GM12873 (cell line): ENCODE data around the gene TMEM121B.

ENCODE experiments used
- TF ChIP-seq, protein P1 (sequence below): IDR thresholded peaks from 2 replicates; pipeline ENCODE4 v1.5.1; 2012; ENCODE audit warnings: low read depth, mild to moderate bottlenecking, moderate library complexity, low read length, control low read depth; ENCODE audit not compliant: insufficient read depth; ENCODE audit errors: missing control alignments

The TMEM121B gene

DNA sequence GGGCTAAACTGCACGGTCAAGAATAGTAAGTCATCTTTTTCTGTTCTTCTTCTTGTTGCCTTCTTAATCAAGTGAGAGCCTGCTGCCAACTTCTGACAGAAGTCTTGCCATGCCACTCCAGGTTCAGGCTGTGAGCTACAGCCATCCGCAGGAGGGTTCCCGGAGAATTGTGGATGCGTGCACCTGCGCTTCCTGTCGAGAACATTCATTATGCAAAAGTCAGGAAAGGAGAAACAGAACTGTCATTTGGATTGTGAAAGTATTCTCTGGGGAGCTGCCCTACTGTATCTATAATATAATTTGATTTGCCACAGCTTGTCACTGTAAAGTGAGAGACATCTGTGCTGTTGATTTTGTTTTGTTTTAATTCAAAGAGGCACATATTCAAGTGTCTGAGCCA is 24.1 kb downstream of the TMEM121B start:
- TF ChIP-seq, protein P1, sequence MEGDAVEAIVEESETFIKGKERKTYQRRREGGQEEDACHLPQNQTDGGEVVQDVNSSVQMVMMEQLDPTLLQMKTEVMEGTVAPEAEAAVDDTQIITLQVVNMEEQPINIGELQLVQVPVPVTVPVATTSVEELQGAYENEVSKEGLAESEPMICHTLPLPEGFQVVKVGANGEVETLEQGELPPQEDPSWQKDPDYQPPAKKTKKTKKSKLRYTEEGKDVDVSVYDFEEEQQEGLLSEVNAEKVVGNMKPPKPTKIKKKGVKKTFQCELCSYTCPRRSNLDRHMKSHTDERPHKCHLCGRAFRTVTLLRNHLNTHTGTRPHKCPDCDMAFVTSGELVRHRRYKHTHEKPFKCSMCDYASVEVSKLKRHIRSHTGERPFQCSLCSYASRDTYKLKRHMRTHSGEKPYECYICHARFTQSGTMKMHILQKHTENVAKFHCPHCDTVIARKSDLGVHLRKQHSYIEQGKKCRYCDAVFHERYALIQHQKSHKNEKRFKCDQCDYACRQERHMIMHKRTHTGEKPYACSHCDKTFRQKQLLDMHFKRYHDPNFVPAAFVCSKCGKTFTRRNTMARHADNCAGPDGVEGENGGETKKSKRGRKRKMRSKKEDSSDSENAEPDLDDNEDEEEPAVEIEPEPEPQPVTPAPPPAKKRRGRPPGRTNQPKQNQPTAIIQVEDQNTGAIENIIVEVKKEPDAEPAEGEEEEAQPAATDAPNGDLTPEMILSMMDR: no peak

DNA sequence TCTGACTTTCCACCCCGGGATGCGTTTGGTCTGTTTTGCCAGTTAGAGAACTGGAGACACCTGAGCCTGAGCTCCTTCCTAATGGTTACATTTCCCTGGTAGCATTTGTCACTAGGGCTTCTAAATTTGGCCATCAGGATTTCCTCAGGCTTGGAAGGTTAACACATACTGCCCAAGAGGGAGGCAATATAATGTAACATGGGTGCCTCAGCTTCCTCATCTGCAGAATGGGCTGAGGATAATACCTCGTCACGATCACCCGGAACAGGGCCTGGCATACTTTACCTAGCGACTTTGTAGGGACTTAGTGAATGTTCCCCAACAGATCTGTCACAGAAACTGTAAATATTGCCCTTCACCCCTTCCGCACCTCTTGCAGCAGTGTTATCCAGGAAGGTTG is 25.1 kb downstream of the TMEM121B start:
- TF ChIP-seq, protein P1: no peak

DNA sequence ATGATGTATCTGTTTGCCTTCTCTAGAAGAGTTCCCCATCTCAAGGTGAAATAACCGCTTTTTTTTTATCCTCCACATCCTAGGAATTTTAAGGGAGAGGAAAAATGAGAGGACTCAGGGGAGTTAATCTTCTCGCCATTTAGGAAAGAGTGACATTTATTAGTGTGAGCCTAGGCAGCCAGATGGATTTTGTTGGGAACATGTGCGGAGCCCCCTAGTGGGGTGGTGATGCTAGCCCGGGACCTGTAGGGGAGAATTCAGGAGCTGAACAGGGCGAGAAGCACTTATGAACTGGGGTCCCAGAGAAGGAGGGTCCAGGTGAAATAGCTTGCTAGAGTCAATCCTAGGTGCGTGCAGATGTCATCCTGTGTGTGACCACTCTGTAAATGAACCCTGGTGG is 25.6 kb downstream of the TMEM121B start:
- TF ChIP-seq, protein P1: peak; percentile 35

DNA sequence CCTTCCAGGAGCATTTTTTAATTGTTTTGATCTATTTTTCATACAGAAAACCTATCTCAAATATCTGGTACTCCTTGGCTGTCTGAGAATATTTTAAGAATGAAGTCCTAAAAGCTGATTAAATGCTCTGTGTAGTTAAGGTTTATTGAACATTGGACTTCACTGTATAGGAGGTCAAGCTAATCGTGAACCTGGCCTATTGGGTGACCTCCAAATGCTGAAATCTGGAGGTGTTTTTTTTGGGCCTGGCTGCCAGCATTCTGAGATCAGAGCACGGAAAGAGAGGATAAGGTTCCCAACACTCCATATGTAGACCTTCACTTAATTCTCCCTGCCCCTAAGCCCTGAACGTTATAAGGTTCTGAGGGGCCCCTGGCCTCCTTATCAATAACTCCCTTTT is 28.1 kb downstream of the TMEM121B start:
- TF ChIP-seq, protein P1: no peak

DNA sequence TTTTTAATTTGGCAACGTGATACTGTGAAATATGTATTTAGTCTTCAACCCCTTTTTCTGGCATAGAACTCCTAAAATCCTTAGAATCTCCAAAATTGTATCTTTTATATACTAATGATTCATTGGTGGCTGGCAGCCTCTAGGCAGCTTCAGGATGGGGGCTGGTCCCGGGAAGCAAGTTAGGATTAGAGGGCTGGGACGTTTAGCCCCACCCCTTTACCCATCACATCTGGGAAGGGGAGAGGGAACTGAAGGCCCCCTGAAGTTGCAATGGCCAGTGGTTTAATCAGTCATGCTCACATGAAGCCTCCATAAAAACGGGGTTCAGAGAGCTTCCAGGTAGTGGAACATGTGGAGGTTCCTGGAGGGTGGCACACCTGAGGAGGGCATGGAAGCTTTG is 29.3 kb downstream of the TMEM121B start:
- TF ChIP-seq, protein P1: no peak

DNA sequence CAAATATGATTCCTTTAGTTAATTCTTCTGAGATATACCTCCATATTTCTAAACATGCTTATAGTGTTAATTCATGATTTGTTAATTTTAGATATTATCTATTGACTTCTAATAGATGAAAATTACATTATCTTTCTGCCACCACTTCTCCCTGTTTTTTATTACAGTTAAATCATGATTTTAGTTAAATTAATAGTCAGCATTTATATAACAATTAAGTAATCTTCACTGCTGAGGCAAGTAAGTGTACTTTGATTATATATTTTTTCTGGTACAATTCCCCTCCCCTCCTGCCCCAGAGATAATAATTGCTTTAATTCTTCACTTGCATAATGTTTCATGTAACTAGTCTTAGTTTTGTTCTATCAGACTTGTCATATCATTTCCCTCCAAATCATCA is 30.6 kb downstream of the TMEM121B start:
- TF ChIP-seq, protein P1: no peak

DNA sequence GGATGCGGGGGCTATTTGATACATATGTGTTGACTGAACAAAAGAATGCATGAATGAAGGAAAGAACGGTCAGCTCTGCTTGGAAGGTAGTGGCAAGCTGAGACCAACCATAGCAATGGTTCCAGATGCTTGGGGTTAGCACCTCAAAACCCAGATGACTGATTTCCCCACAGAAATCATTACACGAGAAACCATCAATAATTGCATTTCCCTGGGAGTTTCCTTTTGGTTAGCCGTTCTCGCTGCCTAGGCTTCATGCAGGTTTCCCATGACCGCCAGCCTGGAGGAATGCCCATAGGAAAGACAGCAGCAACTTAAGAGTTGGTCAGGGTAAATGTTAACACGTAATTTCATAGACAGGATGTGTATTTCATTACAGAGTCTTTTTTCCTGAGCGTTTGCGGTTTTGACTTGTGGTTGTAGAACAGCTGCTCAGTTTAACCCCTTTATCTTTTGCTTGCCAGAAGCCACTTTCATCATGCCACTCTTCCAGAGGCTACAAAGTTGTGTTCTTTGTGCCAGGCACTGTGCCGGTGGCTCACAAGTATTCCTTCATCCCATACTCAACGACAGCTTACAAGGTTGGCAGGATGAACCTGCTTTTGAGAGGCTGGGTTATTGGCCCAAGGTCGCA is 33.5 kb downstream of the TMEM121B start:
- TF ChIP-seq, protein P1: no peak
